HG02885 (cell line): ENCODE data around the gene USP27X.

Source experiments
- ATAC-seq: cut with Tn5 transposase; IDR thresholded peaks from one replicate; pipeline ENCODE4 v1.9.1; 2021; ENCODE audit warnings: mild to moderate bottlenecking; ENCODE audit not compliant: unreplicated experiment, poor library complexity

USP27X gene

GRCh38 chrX:49880668-49881067, 1.4 kb downstream of the USP27X start:
- no peak for ATAC-seq

GRCh38 chrX:49884290-49884862, 5.1 kb downstream of the USP27X start:
- peak; percentile 63 for ATAC-seq

GRCh38 chrX:49892542-49892941, 13.3 kb downstream of the USP27X start:
- ATAC-seq = no peak

- no peak for ATAC-seq
These were observed 17.7 kb downstream of the USP27X start for GRCh38 chrX:49896951-49897350.

- no peak for ATAC-seq
These were observed 21.8 kb downstream of the USP27X start for GRCh38 chrX:49901048-49901447.

GRCh38 chrX:49910344-49910743, 31.1 kb downstream of the USP27X start:
- ATAC-seq = peak; percentile 62

- ATAC-seq = no peak
These were observed 32.8 kb downstream of the USP27X start for GRCh38 chrX:49912086-49912485.

- ATAC-seq = no peak
These were observed 33.6 kb downstream of the USP27X start for GRCh38 chrX:49912861-49913260.

GRCh38 chrX:49915361-49916222, 36.3 kb downstream of the USP27X start:
- peak; percentile 86 for ATAC-seq

GRCh38 chrX:49919617-49920016, 40.3 kb downstream of the USP27X start:
- no peak for ATAC-seq

GRCh38 chrX:49921109-49921508, 41.8 kb downstream of the USP27X start:
- no peak for ATAC-seq

- peak; percentile 96 for ATAC-seq
These were observed 43.3 kb downstream of the USP27X start, which contains the start of gene CLCN5 for GRCh38 chrX:49922291-49923241. CLCN5 (plus strand) TSS chrX:49922596; CDS start chrX:49925299, 2,703 bp downstream.

GRCh38 chrX:49925176-49925575, 45.9 kb downstream of the USP27X start:
- ATAC-seq = no peak

- no peak for ATAC-seq
These were observed 50.8 kb downstream of the USP27X start for GRCh38 chrX:49930039-49930438.
